H1 (cell line): ENCODE data around the gene HS3ST5. TPM values are rescaled to one million over a fixed set of nuclear protein-coding genes. Genes with fewer than 3 reads are reported as not detected.

Source experiments
- CTCF ChIA-PET: fragments of 300-600 bp; sonication (Branson Sonifier 250); formaldehyde crosslinking; loops from one replicate; lab custom pipeline; 2021; ENCODE audit not compliant: partially characterized antibody; lab: Charles Lee
- POLR2A ChIA-PET: fragments of 300-600 bp; sonication (Branson Sonifier 250); formaldehyde crosslinking; loops from one replicate; lab custom pipeline; 2021; ENCODE audit warnings: inconsistent platforms; ENCODE audit not compliant: partially characterized antibody; lab: Charles Lee
- DNase-seq, 2 experiments: peaks; one replicate each; pipeline versions ENCODE4 v3.0.0 to v3.0.0-alpha.2; 2010 to 2022; ENCODE audit warnings: low spot score in 2 of 2, low read depth in 1 of 2, mixed read lengths in 1 of 2
- FAIRE-seq: peaks from 2 replicates; lab custom pipeline; 2011; peaks lifted over from hg19 to GRCh38; lab: Jason Lieb, UNC
- H2AFZ ChIP-seq: 2 replicates; pipeline ENCODE4 v1.8.1; 2012; ENCODE audit warnings: low read length, inconsistent platforms
- H2AK5ac ChIP-seq: 2 replicates; pipeline ENCODE4 v1.6.1; 2013; ENCODE audit warnings: low read depth, low read length
- H2BK120ac ChIP-seq: replicated peaks from 2 replicates; pipeline ENCODE3; 2013; ENCODE audit warnings: low read depth, low read length, inconsistent platforms
- H2BK12ac ChIP-seq: 2 replicates; pipeline ENCODE4 v1.6.1; 2013; ENCODE audit warnings: low read depth, low read length
- H2BK15ac ChIP-seq: 2 replicates; pipeline ENCODE4 v1.6.1; 2013; ENCODE audit warnings: low read length
- H2BK20ac ChIP-seq: 2 replicates; pipeline ENCODE4 v1.6.1; 2013; ENCODE audit warnings: low read length
- H2BK5ac ChIP-seq: 2 replicates; pipeline ENCODE4 v1.6.1; 2013; ENCODE audit warnings: low read depth, low read length
- H3K14ac ChIP-seq: 2 replicates; pipeline ENCODE4 v1.6.1; 2013; ENCODE audit warnings: inconsistent platforms; ENCODE audit not compliant: insufficient read length
- H3K18ac ChIP-seq: 2 replicates; pipeline ENCODE4 v1.6.1; 2013; ENCODE audit warnings: low read length; ENCODE audit errors: extremely low read depth
- H3K23ac ChIP-seq: 2 replicates; pipeline ENCODE4 v1.6.1; 2013; ENCODE audit warnings: inconsistent platforms; ENCODE audit not compliant: insufficient read length
- H3K23me2 ChIP-seq: 2 replicates; pipeline ENCODE4 v1.6.1; 2013; ENCODE audit warnings: low read depth, low read length
- H3K27ac ChIP-seq: 2 replicates; pipeline ENCODE4 v1.6.1; 2011; ENCODE audit warnings: low read depth, low read length, inconsistent platforms
- H3K27me3 ChIP-seq, 4 experiments: replicated peaks in 1 of 4; 1 replicate in 1 of 4; 2 replicates in 3 of 4; pipeline versions ENCODE4 v1.6.1 to v1.8.1; 2011 to 2013; ENCODE audit warnings: low read length in 3 of 4, mild to moderate bottlenecking in 3 of 4, inconsistent platforms in 2 of 4, mixed read lengths in 2 of 4, moderate library complexity in 1 of 4; ENCODE audit not compliant: control insufficient read depth in 3 of 4, insufficient read depth in 3 of 4; ENCODE audit errors: extremely low read depth in 1 of 4
- H3K36me3 ChIP-seq, 4 experiments: 2 replicates each; pipeline versions ENCODE4 v1.6.1 to v1.8.1; 2011 to 2013; ENCODE audit warnings: mild to moderate bottlenecking in 4 of 4, low read length in 3 of 4, moderate library complexity in 2 of 4, control low read depth in 1 of 4, inconsistent platforms in 1 of 4; ENCODE audit not compliant: insufficient read depth in 4 of 4, control insufficient read depth in 2 of 4
- H3K4ac ChIP-seq: replicated peaks from 2 replicates; pipeline ENCODE3; 2013; ENCODE audit warnings: low read length, low read depth, mixed read lengths, inconsistent platforms; ENCODE audit not compliant: insufficient read length
- H3K4me1 ChIP-seq, 4 experiments: replicated peaks in 1 of 4; 1 replicate in 1 of 4; 2 replicates in 3 of 4; pipeline versions ENCODE4 v1.6.1 to v1.8.1; 2011 to 2013; ENCODE audit warnings: low read length in 3 of 4, inconsistent platforms in 2 of 4, mixed read lengths in 1 of 4; ENCODE audit not compliant: insufficient read depth in 4 of 4, control insufficient read depth in 3 of 4
- H3K4me2 ChIP-seq, 2 experiments: 2 replicates each; pipeline versions ENCODE4 v1.6.1 to v1.8.1; 2011 to 2013; ENCODE audit warnings: low read depth in 2 of 2, low read length in 2 of 2, control low read depth in 1 of 2, inconsistent platforms in 1 of 2, mild to moderate bottlenecking in 1 of 2; ENCODE audit not compliant: insufficient read depth in 1 of 2
- H3K4me3 ChIP-seq, 4 experiments: fragments of 200-600, 300-600 bp in 1 of 4; sonication (generic), shearing (Covaris generic), sonication (Bioruptor Twin) in 1 of 4; 2 replicates each; pipeline versions ENCODE4 v1.5.1 to v1.8.1; 2011 to 2016; ENCODE audit warnings: low read length in 4 of 4, low read depth in 3 of 4, control low read depth in 2 of 4, inconsistent platforms in 2 of 4, mild to moderate bottlenecking in 2 of 4, mixed read lengths in 1 of 4, moderate library complexity in 1 of 4; ENCODE audit not compliant: insufficient read depth in 2 of 4; ENCODE audit errors: extremely low read depth in 1 of 4
- H3K56ac ChIP-seq: replicated peaks from 2 replicates; pipeline ENCODE3; 2013; ENCODE audit warnings: low read depth, mild to moderate bottlenecking, mixed read lengths, low read length, inconsistent platforms; ENCODE audit not compliant: insufficient read length
- H3K79me1 ChIP-seq: 2 replicates; pipeline ENCODE4 v1.6.1; 2013; ENCODE audit warnings: low read depth, low read length, control low read depth
- H3K79me2 ChIP-seq, 2 experiments: 2 replicates each; pipeline versions ENCODE4 v1.6.1 to v1.8.1; 2012 to 2013; ENCODE audit warnings: low read length in 2 of 2, mild to moderate bottlenecking in 2 of 2, inconsistent platforms in 1 of 2; ENCODE audit not compliant: insufficient read depth in 2 of 2, control insufficient read depth in 1 of 2
- H3K9ac ChIP-seq, 4 experiments: replicated peaks in 1 of 4; 1 replicate in 1 of 4; 2 replicates in 3 of 4; pipeline versions ENCODE4 v1.6.1 to v1.8.1; 2011 to 2013; ENCODE audit warnings: low read depth in 3 of 4, low read length in 3 of 4, control low read depth in 2 of 4, mild to moderate bottlenecking in 2 of 4, moderate library complexity in 2 of 4, inconsistent platforms in 1 of 4; ENCODE audit errors: extremely low read depth in 1 of 4
- H3K9me3 ChIP-seq, 2 experiments: 2 replicates each; pipeline versions ENCODE4 v1.6.1 to v1.8.1; 2012 to 2013; ENCODE audit warnings: mild to moderate bottlenecking in 2 of 2, moderate library complexity in 2 of 2, control low read depth in 1 of 2, inconsistent platforms in 1 of 2, low read depth in 1 of 2, low read length in 1 of 2, mixed read lengths in 1 of 2; ENCODE audit not compliant: insufficient read depth in 2 of 2
- H4K20me1 ChIP-seq, 2 experiments: replicated peaks in 1 of 2; 2 replicates each; pipeline versions ENCODE3 to v1.8.1; 2011 to 2013; ENCODE audit warnings: inconsistent platforms in 2 of 2, low read length in 2 of 2, mild to moderate bottlenecking in 1 of 2; ENCODE audit not compliant: insufficient read depth in 2 of 2, control insufficient read depth in 1 of 2
- H4K5ac ChIP-seq: 2 replicates; pipeline ENCODE4 v1.6.1; 2013; ENCODE audit warnings: low read length, low read depth, mixed read lengths, inconsistent platforms; ENCODE audit not compliant: insufficient read length
- H4K8ac ChIP-seq: 2 replicates; pipeline ENCODE4 v1.8.0; 2013; ENCODE audit warnings: mild to moderate bottlenecking, moderate library complexity, low read length, inconsistent platforms; ENCODE audit not compliant: insufficient read depth; ENCODE audit errors: extremely low read depth
- H4K91ac ChIP-seq: replicated peaks from 2 replicates; pipeline ENCODE3; 2013; ENCODE audit warnings: low read length, mixed read lengths, inconsistent platforms; ENCODE audit not compliant: insufficient read length
- BRCA1 ChIP-seq: IDR thresholded peaks from 2 replicates; pipeline ENCODE4 v1.6.1; 2012; ENCODE audit warnings: low read depth, low read length, improper control_type of control experiment
- CEBPB ChIP-seq: IDR thresholded peaks from 2 replicates; pipeline ENCODE4 v1.6.1; 2012; ENCODE audit warnings: low read depth, low read length
- CREB1 ChIP-seq: IDR thresholded peaks from 2 replicates; pipeline ENCODE4 v1.6.1; 2012; ENCODE audit warnings: inconsistent platforms
- FOSL1 ChIP-seq: IDR thresholded peaks from 2 replicates; pipeline ENCODE4 v1.6.1; 2011; ENCODE audit warnings: mild to moderate bottlenecking, low read depth, low read length, moderate library complexity; ENCODE audit not compliant: insufficient read depth
- GABPA ChIP-seq: IDR thresholded peaks from 2 replicates; pipeline ENCODE4 v1.6.1; 2011; ENCODE audit warnings: mild to moderate bottlenecking, low read length, moderate library complexity, borderline replicate concordance; ENCODE audit not compliant: insufficient read depth
- GTF2F1 ChIP-seq: IDR thresholded peaks from 2 replicates; pipeline ENCODE4 v1.6.1; 2012; ENCODE audit warnings: low read depth, low read length, improper control_type of control experiment, borderline replicate concordance
- HDAC2 ChIP-seq, 2 experiments: fragments of 300-600 bp in 1 of 2; sonication (generic) in 1 of 2; IDR thresholded peaks; 2 replicates each; pipeline ENCODE4 v1.6.1; 2011 to 2012; ENCODE audit warnings: low read depth in 2 of 2, low read length in 2 of 2, mild to moderate bottlenecking in 2 of 2, moderate library complexity in 2 of 2, borderline replicate concordance in 1 of 2, inconsistent platforms in 1 of 2
- KDM1A ChIP-seq: fragments of 200-600, 300-600 bp; sonication (generic); IDR thresholded peaks from 2 replicates; pipeline ENCODE4 v1.7.1; 2016; ENCODE audit warnings: mild to moderate bottlenecking, low read length, borderline replicate concordance
- NANOG ChIP-seq: IDR thresholded peaks from 2 replicates; pipeline ENCODE4 v1.6.1; 2011; ENCODE audit warnings: low read length, low read depth, mild to moderate bottlenecking, inconsistent platforms; ENCODE audit not compliant: insufficient read depth, poor library complexity, severe bottlenecking
- PHF8 ChIP-seq: fragments of 200-600 bp; sonication (generic); conservative IDR thresholded peaks from 2 replicates; pipeline ENCODE4 v1.7.1; 2012; ENCODE audit warnings: low read depth, mild to moderate bottlenecking, inconsistent platforms, low read length, moderate library complexity
- SIX5 ChIP-seq: IDR thresholded peaks from 2 replicates; pipeline ENCODE4 v1.6.1; 2011; ENCODE audit warnings: mild to moderate bottlenecking, low read depth, low read length
- SP4 ChIP-seq: IDR thresholded peaks from 2 replicates; pipeline ENCODE4 v1.6.1; 2012; ENCODE audit warnings: low read length, inconsistent platforms
- TCF12 ChIP-seq: IDR thresholded peaks from 2 replicates; pipeline ENCODE4 v1.6.1; 2011; ENCODE audit warnings: low read depth, mild to moderate bottlenecking, low read length
- WGBS, 2 experiments: shearing (Covaris generic) in 1 of 2; methylation state at CpG; one replicate each; pipeline versions ENCODE4 v1.1.6 to v1.1.7; 2013 to 2015; ENCODE audit warnings: low lambda C conversion rate in 2 of 2, mixed read lengths in 2 of 2, inconsistent platforms in 1 of 2, low coverage in 1 of 2, missing lambda C conversion rate in 1 of 2; ENCODE audit not compliant: insufficient replicate concordance in 2 of 2, insufficient coverage in 1 of 2, insufficient read length in 1 of 2; ENCODE audit errors: extremely low coverage in 1 of 2, missing lambda C conversion rate in 1 of 2; 5-methylcytosine and 5-hydroxymethylcytosine counted together
- polyA plus RNA-seq, 7 experiments: library from polyadenylated mRNA; depleted of rRNA in 3 of 7; stranded (reverse) in 5 of 7; unstranded in 2 of 7; fragments of >200 nt in 5 of 7; fragments of 200-250 nt in 2 of 7; gene quantifications; 1 replicate in 5 of 7; 2 replicates in 1 of 7; 4 replicates in 1 of 7; pipeline versions ENCODE4 v1.2.1 to v1.2.3, GENCODE V29; 2011 to 2013; ENCODE audit warnings: missing spikeins in 2 of 7, mixed read lengths in 2 of 7
- total RNA-seq: library from RNA; stranded (reverse); fragmentation: NEBNext Ultra II Directional; extraction: Animal tissue kit (Norgen Biotek cat#: 25700); gene quantifications from 2 replicates; pipeline ENCODE4 v1.2.1, GENCODE V29; 2021
- TF ChIP-seq, protein P1 (sequence below): IDR thresholded peaks from 2 replicates; pipeline ENCODE4 v1.6.1; 2012; ENCODE audit warnings: inconsistent platforms

HS3ST5 gene
- total and polyA plus RNA-seq, 2 of the 8 experiments (the other 6 are each of a cell fraction or from before 2014, with no cell fraction given): 1.2 to 9.9 TPM

DNA sequence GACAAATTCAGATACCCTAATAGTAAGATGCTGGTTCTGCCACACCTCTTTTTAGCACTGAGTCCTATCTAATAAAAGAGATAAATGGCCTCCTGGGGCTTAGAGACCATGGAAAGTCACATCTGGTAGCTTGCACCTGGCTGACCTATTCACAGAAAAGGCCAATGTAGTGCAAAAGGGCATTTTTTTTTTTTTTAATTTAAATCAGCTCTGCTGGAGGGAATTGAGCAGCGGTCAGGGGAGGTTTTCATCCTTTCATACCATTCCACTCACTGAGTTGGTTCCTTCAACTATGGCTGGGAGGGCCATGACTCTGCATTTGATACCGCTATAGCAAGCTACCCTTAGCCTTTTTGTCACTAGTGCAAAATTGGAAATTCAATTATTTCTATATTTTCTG, 20.1 kb upstream of the HS3ST5 start:
- no peaks in the 10 kb centered on the region for H3K23me2 ChIP-seq
- H3K4me2 ChIP-seq: 0 out of 4 replicates have a peak overlapping the region, but pooled peaks of 1 of the 2 experiments have one; percentile 10
- ChIA-PET CTCF (interaction anchor here (1.3 to 1.6 kb wide), 5 partner anchors 11 to 368 kb away, joined by 3 to 5 read pairs (median 3); no protein-coding TSS in a partner anchor), POLR2A (interaction anchor here (0.6 to 4.8 kb wide), 15 partner anchors 10 to 213 kb away, joined by 3 to 35 read pairs (median 6); partner anchors contain the start of gene HS3ST5)
- no peak overlapping the region for H4K5ac ChIP-seq
- H4K91ac ChIP-seq: no peak overlapping the region
- H3K27me3 ChIP-seq: no peaks in the 10 kb centered on the region
- H3K79me1 ChIP-seq: no peaks in the 10 kb centered on the region
- H3K9ac ChIP-seq: no peak overlapping the region
- H2BK120ac ChIP-seq: no peak overlapping the region
- H4K20me1 ChIP-seq: no peaks in the 10 kb centered on the region
- peaks cover 0 to 21% (median 11%) of the 10 kb centered on the region in 4 experiments; a peak in 6 of 7 replicates for H3K4me1 ChIP-seq
- peak overlapping the region in 1 of 4 experiments; percentile 3; a peak in 1 of 8 replicates for H3K4me3 ChIP-seq
- no peak overlapping the region for H2BK12ac ChIP-seq
- H3K14ac ChIP-seq: no peak overlapping the region
- no peak overlapping the region for H2AK5ac ChIP-seq
- no peak overlapping the region for H2BK20ac ChIP-seq
- no peak for DNase-seq
- WGBS, 2 experiments: 28% methylated on average over 2 of the region's 2 CpGs; no CpG with 5 or more reads in 1 of the 2 experiments
- no peak overlapping the region for H2BK15ac ChIP-seq
- H3K56ac ChIP-seq: no peak overlapping the region
- no peak overlapping the region for H3K4ac ChIP-seq
- H3K27ac ChIP-seq: no peak overlapping the region
- H2AFZ ChIP-seq: no peak overlapping the region
- H3K79me2 ChIP-seq: no peaks in the 10 kb centered on the region
- no peak overlapping the region for H3K23ac ChIP-seq
- H3K36me3 ChIP-seq: no peaks in the 10 kb centered on the region
- no peak overlapping the region for H4K8ac ChIP-seq
- no peak overlapping the region for H3K18ac ChIP-seq
- peak; percentile 80 for FAIRE-seq
- no peaks in the 10 kb centered on the region for H3K9me3 ChIP-seq
- H2BK5ac ChIP-seq: no peak overlapping the region
- TF ChIP-seq GABPA: no peak
- TF ChIP-seq HDAC2 (IDR thresholded peaks at IDR 0.05; ENCODE audit: borderline replicate concordance in 1 of 2, low read depth in 2 of 2, low read length in 2 of 2): peak in 1 of 2 experiments; percentile 89; a peak in 1 of 4 replicates
- no peak; the same call in 1 of the 2 replicates for TF ChIP-seq KDM1A
- no peak for TF ChIP-seq BRCA1
- no peak for TF ChIP-seq FOSL1
- TF ChIP-seq PHF8: no peak
- TF ChIP-seq CREB1: no peak
- no peak for TF ChIP-seq CEBPB
- TF ChIP-seq, protein P1, sequence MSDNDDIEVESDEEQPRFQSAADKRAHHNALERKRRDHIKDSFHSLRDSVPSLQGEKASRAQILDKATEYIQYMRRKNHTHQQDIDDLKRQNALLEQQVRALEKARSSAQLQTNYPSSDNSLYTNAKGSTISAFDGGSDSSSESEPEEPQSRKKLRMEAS: no peak
- TF ChIP-seq NANOG: no peak
- no peak for TF ChIP-seq SP4
- peak; percentile 99 for TF ChIP-seq TCF12
- no peak for TF ChIP-seq GTF2F1
- no peak for TF ChIP-seq SIX5
